Mucosa of descending colon (tissue), 3 donors: Measurements from ENCODE around the gene ELAVL1. TPM values are rescaled to one million over a fixed set of nuclear protein-coding genes. Genes with fewer than 3 reads are reported as not detected.
A peak's percentile ranks its signal among the peaks of the same experiment; 100 is the strongest.

Source experiments
- ATAC-seq: fragments of 200-7000 bp; cut with Tn5 transposase; one replicate; pipeline ENCODE4 v1.9.1; 2020; ENCODE audit warnings: mild to moderate bottlenecking, moderate library complexity
- DNase-seq, 3 donors: peaks; one replicate each; pipeline ENCODE4 v3.0.0-alpha.2; 2020
- H3K36me3 ChIP-seq: fragments of 200-600 bp; one replicate; pipeline ENCODE4 v1.8.0; 2021; ENCODE audit warnings: low read depth, mild to moderate bottlenecking
- H3K4me1 ChIP-seq: fragments of 200-600 bp; one replicate; pipeline ENCODE4 v1.8.0; 2021; ENCODE audit warnings: low read depth, mild to moderate bottlenecking
- H3K4me3 ChIP-seq: fragments of 200-600 bp; one replicate; pipeline ENCODE4 v1.8.0; 2021; ENCODE audit warnings: mild to moderate bottlenecking
- H3K9me3 ChIP-seq: fragments of 200-600 bp; one replicate; pipeline ENCODE4 v1.8.0; 2021; ENCODE audit warnings: mild to moderate bottlenecking
- CTCF ChIP-seq: fragments of 200-600 bp; IDR thresholded peaks from one replicate; pipeline ENCODE4 v1.8.0; 2022; ENCODE audit warnings: antibody characterized with exemption, mild to moderate bottlenecking
- intact Hi-C, 2 donors: fragments of 100-400 bp; cut with DNase I in 1 of 2; cut with micrococcal nuclease in 1 of 2; formaldehyde crosslinking; loops; one replicate each; pipeline versions ENCODE4 v1.11.0 to v1.11.1; 2022; cut with DNase I, micrococcal nuclease
- total RNA-seq, 3 donors: library from RNA; stranded (reverse); fragmentation: NEBNext Ultra II Directional in 2 of 3; extraction: Animal tissue kit (Norgen Biotek cat#: 25700) in 2 of 3; gene quantifications; one replicate each; pipeline versions ENCODE4 v1.2.1 to v1.2.4, GENCODE V29; 2021 to 2023
- donor health status: DM: no; HTN: no; CAD: no; lungs with moderate emphysema.
- donor health status: DM: no; HTN: no; CAD: no.
- donor health status: DM: no; HTN: yes; CAD: no.

ELAVL1 gene
- total RNA-seq, 3 donors from 2014 or later: 43.9 to 63.9 (median 58.7) TPM

- ATAC-seq (no peak), DNase-seq (no peak)
- no peak for TF ChIP-seq CTCF
- no peaks in the 10 kb centered on the region for H3K36me3 ChIP-seq
- intact Hi-C loops: no loop called here
- H3K4me1 ChIP-seq: peaks cover 10% of the 10 kb centered on the region
- no peak overlapping the region for H3K4me3 ChIP-seq
- no peaks in the 10 kb centered on the region for H3K9me3 ChIP-seq
Observed at GRCh38 chr19:7928334-7928706, 77.1 kb downstream of the ELAVL1 start.

- peak in 2 of 3 donors; percentile 34 to 56 for DNase-seq
- H3K4me1 ChIP-seq: peaks cover 10% of the 10 kb centered on the region
- intact Hi-C loops: no loop called here
- TF ChIP-seq CTCF: no peak
- no peak for ATAC-seq
- H3K9me3 ChIP-seq: no peaks in the 10 kb centered on the region
- H3K36me3 ChIP-seq: no peaks in the 10 kb centered on the region
- no peak overlapping the region for H3K4me3 ChIP-seq
Observed at GRCh38 chr19:7927605-7928333, 77.7 kb downstream of the ELAVL1 start.

GRCh38 chr19:7926727-7927604, 78.5 kb downstream of the ELAVL1 start:
- ATAC-seq (no peak), DNase-seq (peak in 2 of 3 donors; percentile 47 to 61)
- Histone ChIP-seq H3K4me3 (no peak overlapping the region), H3K4me1 (peaks cover 12% of the 10 kb centered on the region), H3K9me3 (no peaks in the 10 kb centered on the region), H3K36me3 (no peaks in the 10 kb centered on the region)
- intact Hi-C loops: no loop called here
- no peak for TF ChIP-seq CTCF

GRCh38 chr19:7926021-7926726, 79.3 kb downstream of the ELAVL1 start, which contains the start of gene CTXN1:
TSS of gene CTXN1 (minus strand) at chr19:7926135. CDS start at chr19:7925538, 597 bp downstream.
- peaks cover 20% of the 10 kb centered on the region for H3K4me1 ChIP-seq

More at GRCh38 chr19:7926021-7926726, 79.3 kb downstream of the ELAVL1 start, which contains the start of gene CTXN1:
- ATAC-seq (peak; percentile 69), DNase-seq (peak; percentile 70 to 88 (median 84))
- H3K9me3 ChIP-seq: no peaks in the 10 kb centered on the region
- intact Hi-C loops: no loop called here
- H3K36me3 ChIP-seq: no peaks in the 10 kb centered on the region
- no peak for TF ChIP-seq CTCF
- H3K4me3 ChIP-seq: no peak within 1 kb of the TSS
